HG02885 (cell line): Measurements from ENCODE around the gene XRN2.
"Not testable (repeated sequence)": the region's sequence is repeated elsewhere in the genome, so short reads cannot be mapped to it uniquely, and the experiment has no call there.

Experiments
- ATAC-seq: cut with Tn5 transposase; IDR thresholded peaks from one replicate; pipeline ENCODE4 v1.9.1; 2021; ENCODE audit warnings: mild to moderate bottlenecking; ENCODE audit not compliant: unreplicated experiment, poor library complexity

Gene XRN2

GRCh38 chr20:21344206-21344900, 41.2 kb downstream of the XRN2 start:
- no peak for ATAC-seq

- ATAC-seq, result no peak
Observed at GRCh38 chr20:21344961-21345360, 41.8 kb downstream of the XRN2 start.

- ATAC-seq, result no peak
Observed at GRCh38 chr20:21352703-21353102, 49.6 kb downstream of the XRN2 start.

GRCh38 chr20:21353236-21353635, 50.1 kb downstream of the XRN2 start:
- ATAC-seq, result no peak

- ATAC-seq, result no peak
Observed at GRCh38 chr20:21355981-21356380, 52.9 kb downstream of the XRN2 start.

- no peak for ATAC-seq
Observed at GRCh38 chr20:21356386-21356785, 53.3 kb downstream of the XRN2 start.

GRCh38 chr20:21357844-21358243, 54.7 kb downstream of the XRN2 start:
- ATAC-seq, result no peak

GRCh38 chr20:21358737-21359136, 55.6 kb downstream of the XRN2 start:
- ATAC-seq, result no peak

- ATAC-seq, result no peak
Observed at GRCh38 chr20:21360705-21361104, 57.6 kb downstream of the XRN2 start.

GRCh38 chr20:21361266-21361665, 58.1 kb downstream of the XRN2 start:
- peak; percentile 44 for ATAC-seq

- ATAC-seq, result no peak
Observed at GRCh38 chr20:21364413-21364812, 61.3 kb downstream of the XRN2 start.

GRCh38 chr20:21365771-21366170, 62.6 kb downstream of the XRN2 start:
- ATAC-seq, result no peak

GRCh38 chr20:21366273-21366672, 63.1 kb downstream of the XRN2 start:
- not testable (repeated sequence) for ATAC-seq

- no peak for ATAC-seq
Observed at GRCh38 chr20:21368791-21369190, 65.7 kb downstream of the XRN2 start.

- no peak for ATAC-seq
Observed at GRCh38 chr20:21371193-21371592, 68.1 kb downstream of the XRN2 start.

GRCh38 chr20:21372016-21372415, 68.9 kb downstream of the XRN2 start:
- no peak for ATAC-seq

- no peak for ATAC-seq
Observed at GRCh38 chr20:21373436-21373835, 70.3 kb downstream of the XRN2 start.

GRCh38 chr20:21376626-21377025, 73.5 kb downstream of the XRN2 start:
- ATAC-seq, result no peak

GRCh38 chr20:21377701-21378100, 74.6 kb downstream of the XRN2 start:
- ATAC-seq, result no peak

- no peak for ATAC-seq
Observed at GRCh38 chr20:21378259-21378658, 75.1 kb downstream of the XRN2 start.

- ATAC-seq, result no peak
Observed at GRCh38 chr20:21380711-21381110, 77.6 kb downstream of the XRN2 start.

GRCh38 chr20:21381619-21382018, 78.5 kb downstream of the XRN2 start:
- ATAC-seq, result no peak
